HG03196 (cell line): Measurements from ENCODE around the gene PPP1CA.

Source experiments
- ATAC-seq: cut with Tn5 transposase; IDR thresholded peaks from one replicate; pipeline ENCODE4 v1.9.1; 2021; ENCODE audit not compliant: unreplicated experiment

The PPP1CA gene

DNA sequence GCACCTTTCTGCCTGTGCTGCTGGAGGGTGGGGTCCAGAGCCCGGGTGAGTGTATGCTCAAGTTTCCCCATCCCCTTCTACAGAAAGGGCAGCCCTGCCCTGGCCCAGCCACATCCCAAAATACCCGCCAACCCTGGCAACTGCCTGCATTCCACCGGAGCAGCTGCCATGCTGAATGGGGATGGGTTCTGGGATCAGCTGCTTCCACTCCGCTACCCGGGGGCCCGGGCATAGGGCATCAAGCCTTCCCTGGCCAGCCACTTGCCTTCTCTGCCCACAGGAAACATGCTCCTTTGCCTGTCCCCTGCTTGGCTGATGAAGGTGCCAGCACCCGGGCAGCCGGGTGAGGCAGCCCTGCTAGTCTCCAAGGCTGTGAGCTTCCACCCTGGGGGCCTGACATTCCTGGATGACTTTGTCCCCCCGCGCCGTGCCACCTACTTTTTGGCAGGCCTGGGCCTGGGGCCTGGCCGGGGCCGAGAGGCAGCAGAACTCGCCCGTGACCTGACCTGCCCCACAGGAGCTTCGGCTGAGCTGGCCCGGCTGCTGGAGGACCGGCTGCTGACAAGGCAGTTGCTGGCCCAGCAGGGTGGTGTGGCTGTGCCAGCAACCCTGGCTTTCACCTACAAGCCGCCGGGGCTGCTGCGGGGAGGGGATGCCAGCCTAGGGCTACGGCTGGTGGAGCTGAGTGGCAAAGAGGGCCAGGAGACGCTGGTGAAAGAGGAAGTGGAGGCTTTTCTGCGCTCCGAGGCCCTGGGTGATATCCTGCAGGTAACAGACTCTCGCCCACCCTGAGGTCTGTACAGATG, 17.0 kb upstream of the PPP1CA start:
- no peak for ATAC-seq

DNA sequence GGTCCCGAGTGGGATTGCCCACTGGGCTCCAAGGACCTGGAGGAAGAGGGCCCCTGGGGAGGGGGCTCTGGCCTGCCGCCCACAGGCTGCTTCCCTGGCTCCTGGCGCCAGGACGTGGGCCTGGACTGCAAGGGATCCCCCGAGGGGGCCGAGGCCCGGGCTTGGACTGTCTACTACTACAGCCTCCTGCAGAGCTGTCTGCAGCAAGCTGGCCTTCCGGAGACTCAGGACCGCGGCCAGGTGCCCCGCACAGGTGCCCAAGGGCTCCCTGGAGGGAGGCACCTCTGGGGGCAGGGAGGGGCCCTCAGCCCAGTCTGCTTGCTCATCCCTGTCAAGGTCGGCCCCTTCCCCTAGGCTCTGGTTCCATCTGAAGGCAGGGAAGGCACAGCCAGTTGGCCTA, 15.8 kb upstream of the PPP1CA start:
- no peak for ATAC-seq

DNA sequence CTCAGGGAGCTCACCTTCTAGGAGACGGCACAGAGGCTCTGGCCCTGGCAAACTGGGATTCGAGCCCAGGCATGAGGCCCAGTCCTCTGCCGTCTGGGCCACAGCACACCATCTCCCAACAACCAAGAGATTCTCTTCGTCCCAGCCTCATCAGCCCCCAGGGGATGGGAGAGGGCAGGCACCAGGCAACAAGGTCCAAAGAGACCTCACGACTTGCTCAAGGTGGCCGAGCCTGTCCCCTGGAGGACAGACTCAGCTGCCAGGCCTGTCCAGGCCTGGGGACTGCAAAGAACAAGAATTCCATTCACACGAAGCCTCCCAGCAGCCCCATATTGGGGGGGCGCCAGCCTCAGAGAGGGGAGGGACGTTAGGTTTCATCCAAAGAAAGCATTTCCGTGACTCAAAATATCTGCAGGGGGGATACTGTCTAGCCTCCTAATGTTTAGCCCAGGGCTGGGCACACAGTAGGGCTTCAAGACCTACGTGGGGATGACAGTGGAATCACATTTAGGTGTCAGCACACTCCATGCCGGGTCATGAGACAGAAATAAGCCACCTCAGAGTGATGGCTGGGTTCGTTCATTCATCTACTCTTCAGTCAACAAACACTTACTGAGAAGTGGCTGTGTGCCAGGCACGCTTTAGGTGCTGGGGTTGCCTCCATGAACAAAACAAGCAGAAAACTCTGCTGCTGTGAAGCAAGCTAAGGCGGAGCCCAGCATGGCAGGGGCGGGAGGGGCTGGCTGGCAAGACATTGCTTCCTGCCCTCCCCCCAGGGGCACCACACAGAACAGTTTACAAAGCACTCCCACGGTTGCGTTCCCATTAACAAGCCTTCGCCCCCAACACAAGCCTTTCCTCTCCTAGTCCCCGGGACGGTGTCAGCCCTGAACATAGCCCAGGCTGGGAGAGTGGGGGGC, 15.0 kb upstream of the PPP1CA start:
- ATAC-seq = no peak

DNA sequence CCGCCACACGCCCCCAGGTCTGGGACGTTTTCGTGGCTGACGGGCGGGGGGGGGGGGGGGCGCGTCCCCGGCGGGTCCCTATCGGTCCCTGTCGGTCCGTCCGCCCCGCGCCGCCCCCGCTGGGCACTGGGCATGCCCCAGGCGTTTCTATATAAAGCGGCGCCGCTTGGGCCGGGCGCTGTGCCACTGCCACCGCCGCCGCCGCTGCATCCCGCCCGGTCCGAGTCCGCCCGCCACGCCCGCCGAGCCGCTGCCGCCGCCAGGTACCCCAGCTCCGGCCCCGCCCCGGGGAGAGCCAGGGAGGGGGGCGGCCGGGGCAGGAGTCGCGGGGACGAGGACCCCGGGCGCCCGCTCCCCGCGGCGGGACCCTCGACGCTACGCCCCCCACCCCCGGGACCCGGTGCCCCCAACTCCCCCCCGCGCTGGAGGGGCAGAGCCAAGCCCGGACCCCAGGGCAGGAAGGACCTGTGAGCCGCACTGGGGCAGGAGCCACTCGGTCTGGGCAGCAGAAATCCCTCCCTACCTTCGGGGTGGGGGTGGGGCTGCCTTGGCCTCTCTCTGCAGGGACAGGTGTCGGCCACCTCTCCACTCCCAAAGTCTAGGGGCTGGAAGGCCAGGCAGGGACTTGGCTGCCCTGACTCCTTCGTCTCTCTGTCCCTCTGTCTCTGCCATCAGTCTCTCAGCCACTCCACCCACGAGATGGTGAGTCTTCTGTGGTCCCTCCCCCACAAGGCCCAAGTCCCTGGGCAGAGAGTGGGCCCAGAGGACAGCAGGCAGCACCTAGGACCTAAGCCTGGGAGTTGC, 14.0 kb upstream of the PPP1CA start, which contains the start of gene CARNS1:
Gene CARNS1, plus strand, starts transcription at position 178 of the 804 bp plus-strand sequence. Its CDS starts 522 bp downstream, at position 700.
- no peak for ATAC-seq

DNA sequence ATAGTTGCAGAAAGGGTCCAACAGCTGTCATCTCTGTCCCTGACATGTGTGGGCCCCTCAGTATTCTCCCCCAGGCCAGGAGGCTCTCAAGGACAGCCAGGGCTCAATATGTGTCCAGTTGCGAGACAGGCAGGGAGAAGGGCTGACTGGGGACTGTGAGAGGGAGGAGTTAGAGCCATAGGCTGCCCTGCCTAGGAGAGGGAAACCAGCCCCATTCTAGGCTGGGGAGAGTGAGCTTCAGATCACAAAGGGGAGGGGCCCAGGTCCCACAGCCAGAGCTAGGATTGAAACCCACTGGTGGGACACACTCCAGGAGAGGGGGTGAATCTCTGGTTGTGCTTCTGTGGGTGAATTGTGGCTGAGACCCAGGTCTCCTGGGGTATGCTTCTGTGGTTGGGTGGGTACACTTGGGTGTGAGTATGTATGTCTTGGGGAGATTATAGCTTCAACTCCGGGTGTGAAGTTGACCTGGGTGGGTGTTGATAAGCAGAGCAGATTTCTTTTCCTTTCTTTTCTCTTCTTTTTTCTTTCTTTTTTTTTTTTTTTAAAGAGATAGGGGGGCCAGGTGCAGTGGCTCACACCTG, 11.7 kb upstream of the PPP1CA start:
- no peak for ATAC-seq

DNA sequence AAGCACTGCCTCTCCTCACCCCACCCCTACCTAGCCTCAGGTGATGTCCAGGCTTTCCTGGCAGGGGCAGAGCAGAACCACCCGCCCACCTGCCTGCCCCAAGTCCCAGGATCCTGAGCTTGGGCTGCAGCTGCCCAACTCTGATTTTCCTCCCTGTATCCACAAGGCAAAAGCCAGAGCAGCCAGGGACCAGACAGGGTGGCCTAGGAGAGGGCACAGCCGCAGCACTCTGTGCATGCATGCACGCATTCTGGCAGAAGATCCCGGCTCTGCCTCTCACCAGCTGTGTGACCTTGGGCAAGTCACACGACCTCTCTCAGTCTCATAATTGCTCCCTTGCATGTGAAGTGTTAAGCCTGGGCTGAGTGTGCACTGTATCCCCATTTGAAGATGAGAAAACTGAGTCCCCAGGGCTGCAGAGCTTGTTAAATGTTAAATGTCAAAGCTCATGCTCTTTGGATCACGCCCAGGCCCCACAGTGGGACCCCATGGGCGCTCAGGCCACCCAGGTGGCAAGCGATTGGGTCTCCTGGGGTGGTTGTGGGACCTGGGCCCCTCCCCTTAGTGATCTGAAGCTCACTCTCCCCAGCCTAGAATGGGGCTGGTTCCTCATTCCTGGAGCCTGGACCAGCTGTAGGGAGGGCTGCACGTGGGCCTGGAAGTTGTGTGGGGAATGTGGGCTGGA, 11.0 kb upstream of the PPP1CA start:
- ATAC-seq = no peak

DNA sequence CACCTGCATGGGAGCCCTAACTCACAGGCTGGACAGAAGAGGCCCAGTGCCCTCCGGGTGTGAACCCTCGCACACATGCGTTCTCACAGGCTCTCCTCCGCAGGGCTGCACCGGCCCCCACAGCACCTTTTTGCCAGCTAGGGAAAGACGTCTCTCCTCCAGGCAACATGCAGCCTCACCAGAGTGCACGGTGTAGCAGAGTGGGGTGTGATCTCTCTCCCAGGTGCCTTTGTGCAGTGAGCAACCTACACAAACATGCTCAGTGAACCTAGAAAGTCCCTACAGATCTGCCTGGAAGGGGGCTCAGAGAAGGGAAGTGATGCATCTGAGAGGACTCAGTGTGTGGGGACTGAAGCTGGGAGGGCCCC, 10.1 kb upstream of the PPP1CA start:
- ATAC-seq = no peak

DNA sequence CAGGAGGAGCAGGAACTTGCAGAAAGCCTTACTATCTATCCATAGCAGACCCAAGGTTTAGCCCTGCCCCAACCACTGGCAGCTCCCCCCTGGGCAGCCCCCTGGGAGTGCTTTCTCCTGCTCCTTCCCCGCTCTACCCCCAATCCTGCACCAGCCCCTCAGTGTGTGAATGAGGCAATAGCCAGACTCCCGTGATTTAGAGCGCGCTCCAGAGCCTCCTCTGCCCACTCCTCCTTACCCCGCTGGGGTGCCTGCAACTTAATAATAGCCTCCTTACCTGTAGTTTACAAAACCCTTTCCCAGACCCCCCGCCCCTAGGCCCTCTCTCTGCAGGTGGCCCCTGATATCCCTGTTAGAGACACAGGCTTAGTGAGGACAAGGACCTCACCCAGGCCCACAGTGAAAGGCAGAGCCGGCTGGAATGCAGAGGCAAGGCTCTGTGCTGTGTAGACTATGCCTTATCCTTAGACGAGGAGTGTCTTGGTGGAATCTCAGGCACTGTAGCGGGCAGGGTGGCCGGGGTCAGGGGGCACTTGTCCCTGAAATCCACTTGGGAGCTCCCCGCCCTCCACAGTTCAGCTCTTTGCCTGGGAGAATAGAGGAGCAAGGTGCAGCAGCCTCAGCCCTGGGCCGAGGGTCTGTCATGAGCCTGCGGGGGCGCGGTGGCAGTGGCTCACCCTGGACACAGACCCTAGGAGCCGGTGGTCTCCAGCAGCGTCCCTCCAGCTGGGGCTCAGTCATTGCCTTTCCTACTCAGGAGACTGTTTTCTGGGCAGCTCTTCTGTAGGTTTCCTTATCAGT, 9.5 kb upstream of the PPP1CA start:
- ATAC-seq = no peak

DNA sequence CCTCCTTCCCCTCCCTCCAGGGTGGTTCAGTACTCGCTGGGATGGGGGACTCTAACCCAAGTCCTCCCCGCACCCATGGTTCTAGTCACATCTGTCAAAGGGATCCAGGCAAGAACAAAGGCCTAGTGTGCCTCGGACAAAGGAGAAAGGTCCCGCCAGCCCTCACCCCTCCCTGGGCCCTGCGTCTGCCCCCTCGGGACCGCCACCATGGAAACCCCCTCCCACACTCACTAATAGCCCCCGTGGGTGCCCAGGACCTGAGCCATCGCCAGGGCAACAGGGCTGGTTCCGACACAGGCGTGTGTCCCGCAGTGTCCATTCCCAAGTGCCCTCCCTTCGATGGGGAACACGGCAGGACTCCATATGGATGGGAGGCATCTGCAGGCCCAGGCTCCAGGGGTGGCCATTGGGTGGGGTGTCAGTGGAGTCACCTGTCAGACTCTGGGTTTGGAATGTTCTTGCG, 8.7 kb upstream of the PPP1CA start:
- no peak for ATAC-seq

DNA sequence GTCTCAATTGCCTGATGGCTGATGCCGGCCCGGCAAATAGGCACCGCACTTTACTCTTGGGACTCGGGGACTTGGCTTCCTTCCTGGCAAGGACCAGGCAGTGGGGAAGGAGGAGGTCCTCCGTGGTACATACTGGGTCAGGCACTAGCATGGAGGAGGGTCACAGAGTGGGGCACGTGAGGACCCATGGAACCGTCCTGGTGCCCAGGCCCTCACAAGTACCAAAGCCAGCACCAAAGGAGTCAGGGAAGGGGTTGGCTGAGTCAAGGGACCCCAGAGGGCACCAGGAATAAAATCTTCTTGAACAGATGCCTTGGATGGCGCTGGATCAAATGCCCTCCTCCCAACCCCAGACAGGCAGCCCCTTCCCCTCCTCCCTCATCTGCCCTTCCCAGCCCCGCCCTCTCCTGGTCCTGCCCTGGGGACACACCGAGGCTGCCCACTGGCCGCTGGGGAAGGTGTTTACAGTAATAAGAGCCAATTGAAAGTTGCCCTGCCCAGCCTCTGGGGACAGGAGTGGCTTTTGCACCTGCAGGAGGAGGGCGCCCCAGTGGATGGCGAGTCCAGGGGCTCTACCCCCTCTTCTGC, 8.2 kb upstream of the PPP1CA start:
- ATAC-seq = no peak

DNA sequence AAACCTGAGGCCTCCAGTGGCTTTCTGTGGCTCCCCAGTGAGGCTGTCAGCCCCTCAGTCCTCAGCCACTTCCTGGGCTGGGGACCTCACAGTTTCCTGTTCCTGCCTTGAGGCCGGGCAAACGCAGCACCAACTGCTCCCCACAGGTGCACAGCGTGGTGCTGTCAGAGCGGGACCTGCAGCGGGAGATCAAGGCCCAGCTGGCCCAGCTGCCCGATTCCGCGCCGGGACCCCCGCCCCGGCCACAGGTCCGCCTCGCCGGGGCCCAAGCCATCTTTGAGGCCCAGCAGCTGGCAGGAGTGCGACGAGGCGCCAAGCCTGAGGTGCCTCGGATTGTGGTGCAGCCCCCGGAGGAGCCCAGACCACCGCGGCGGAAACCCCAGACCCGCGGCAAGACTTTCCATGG, 7.6 kb upstream of the PPP1CA start:
- peak; percentile 46 for ATAC-seq

DNA sequence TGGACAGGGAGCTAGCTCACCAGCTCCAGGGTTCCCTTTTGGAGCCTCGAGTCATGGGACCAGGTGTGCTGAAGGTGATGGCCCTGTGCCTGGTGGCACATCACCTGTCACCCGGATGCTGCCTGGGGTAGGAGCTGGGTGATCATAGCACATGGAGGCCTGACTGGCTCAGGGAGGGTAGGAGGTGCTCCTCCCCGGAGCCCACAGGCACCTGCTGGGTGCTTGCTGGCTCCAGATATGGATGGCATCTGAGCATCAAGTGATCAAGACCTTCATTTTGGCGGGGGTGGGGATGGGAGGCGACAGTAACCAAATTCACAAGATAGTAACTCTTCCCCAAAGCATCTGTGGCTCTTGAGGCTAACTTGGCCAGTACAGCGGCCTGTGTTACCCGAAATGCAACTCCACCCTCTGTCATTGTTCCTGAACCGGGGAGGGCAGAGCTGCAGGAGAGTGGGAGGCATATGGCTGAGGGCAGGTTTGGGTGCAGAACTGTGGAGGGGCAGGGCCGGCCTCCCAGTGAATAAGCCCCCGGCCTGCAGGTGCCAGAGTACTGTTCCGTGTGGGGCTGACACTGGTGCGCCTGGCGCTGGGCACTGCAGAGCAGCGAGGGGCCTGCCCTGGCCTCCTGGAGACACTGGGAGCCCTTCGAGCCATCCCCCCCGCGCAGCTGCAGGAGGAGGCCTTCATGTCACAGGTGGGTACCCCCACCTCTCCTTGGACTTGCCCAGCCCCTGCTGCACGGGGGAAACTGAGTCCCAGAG, 7.0 kb upstream of the PPP1CA start:
- no peak for ATAC-seq

DNA sequence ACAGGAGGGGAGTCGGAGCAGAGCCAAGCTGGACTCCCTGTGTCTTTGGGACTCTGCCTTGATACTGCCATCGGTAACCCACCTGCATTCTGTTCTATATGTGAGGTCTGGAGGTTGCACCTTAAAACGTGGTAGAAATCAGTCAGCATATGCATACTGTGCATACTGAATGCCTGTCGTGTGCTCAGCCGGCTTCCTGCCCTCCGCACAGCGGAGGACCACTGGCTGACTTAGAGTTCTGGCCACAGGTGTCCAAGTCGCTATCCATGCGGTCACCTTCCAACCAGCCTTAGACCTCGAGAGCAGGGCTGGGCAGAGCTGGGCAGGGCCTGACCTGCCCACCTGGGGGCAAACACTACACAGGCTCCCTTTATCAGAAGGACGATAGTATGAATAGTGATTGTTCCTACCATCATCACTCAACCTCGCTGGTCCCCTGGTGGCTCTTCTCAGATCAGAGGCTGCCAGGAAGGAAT, 6.1 kb upstream of the PPP1CA start:
- ATAC-seq = no peak

DNA sequence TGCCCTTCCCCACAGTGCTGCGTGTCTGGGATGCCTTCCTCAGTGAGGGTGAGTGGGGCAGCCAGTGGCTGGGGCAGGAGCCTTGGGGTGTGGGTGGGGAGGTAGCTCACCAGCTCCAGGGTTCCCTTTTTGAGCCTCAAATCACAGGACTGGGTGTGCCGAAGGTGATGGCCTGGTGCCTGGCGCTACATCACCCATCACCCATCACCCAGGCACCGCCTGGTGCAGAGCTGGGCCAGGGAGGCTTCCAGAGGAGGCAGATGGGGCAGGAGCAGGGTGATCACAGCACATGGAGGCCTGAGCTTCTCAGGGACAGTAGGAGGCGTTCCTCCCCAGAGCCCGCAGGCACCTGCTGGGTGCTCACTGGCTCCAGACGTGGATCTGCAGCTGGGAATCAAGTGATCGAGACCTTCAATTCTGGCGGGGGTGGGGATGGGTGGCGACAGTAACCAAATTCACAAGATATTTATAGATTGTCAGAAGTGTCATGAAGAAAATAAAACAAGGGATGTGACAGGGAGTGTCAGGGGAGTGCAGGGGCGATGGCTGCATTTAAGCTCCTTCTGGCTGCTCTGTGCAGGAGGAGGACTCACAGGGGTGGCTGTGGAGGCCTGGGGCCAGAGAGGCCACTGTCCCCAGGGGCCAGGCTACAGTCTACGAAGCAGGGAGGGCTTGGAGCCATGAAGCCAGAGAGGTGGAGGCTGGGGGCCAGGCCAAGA, 5.5 kb upstream of the PPP1CA start:
- ATAC-seq = no peak

DNA sequence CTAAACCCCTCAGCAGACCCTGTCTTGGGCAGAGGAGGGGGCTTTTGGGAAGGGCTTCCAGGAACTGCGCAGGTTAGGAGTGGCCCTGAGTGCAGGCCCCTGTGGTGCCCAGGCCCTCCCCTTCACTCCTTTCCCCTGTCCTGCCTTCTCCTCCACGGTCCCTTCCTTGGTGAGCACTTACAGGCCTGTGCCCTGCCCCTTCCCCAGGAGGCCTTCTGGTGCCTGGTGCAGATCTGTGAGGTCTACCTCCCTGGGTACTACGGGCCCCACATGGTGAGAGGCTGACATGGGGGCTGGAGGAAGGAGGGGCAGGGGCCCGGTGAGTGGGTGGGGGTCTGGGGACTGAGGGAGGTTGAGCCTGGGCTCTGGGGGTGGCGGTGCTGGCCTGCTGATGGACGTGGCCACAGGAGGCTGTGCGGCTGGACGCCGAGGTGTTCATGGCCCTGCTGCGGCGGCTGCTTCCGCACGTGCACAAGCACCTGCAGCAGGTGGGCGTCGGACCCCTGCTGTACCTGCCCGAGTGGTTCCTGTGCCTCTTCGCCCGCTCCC, 4.8 kb upstream of the PPP1CA start:
- ATAC-seq = no peak

DNA sequence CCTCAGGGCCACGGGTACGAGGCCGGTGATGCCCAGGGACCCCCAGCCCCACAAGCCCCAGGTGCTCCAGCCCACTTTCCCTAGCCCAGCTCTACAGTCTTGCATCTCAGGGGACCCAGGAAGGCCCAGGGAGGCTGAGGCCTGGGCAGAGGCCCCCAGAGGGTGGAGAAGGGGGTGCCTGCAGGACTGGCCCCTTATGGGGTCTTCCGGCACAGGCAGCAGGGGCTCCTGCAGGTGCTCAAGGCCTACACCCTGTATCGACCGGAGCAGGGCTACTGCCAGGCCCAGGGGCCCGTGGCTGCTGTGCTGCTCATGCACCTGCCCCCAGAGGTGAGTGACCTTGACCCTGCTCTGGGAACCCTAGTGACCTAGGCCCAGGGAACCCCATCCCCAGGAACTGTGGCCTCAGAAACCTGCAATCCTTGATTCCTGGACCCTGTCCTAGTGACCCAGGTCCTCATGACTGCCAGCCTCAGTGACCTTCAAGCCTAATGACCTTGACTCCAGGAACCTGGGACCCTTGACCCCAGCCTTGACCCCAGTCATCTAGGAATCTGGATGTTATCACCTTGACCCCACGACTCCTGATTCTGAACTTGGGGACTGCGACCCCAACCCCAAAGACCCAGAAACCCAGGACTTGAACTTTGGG, 4.2 kb upstream of the PPP1CA start:
- ATAC-seq = no peak

DNA sequence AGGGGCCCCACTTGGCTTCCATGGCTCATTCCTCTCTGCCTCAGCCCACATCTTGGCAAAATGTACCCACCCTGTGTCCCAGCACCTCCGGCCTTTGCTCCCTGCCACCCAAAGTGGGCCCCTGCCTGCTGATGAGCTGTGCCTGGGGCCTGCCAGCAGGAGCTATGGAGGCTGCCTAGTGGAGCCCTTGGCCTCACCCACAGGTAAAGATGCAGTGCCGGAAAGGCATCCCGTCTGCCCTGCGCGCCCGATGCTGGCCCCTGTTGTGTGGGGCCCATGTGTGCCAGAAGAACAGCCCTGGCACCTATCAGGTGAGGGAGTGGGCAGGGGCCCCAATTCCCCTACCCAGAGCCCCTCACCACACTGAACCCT, 3.5 kb upstream of the PPP1CA start:
- ATAC-seq = no peak
